ENCODE results near the gene AAMDC.
"Not testable (repeated sequence)": the region's sequence is repeated elsewhere in the genome, so short reads cannot be mapped to it uniquely, and the experiment has no call there.

- TF ChIP-seq POLR2A, CTCF, EP300 (IDR thresholded peaks at IDR 0.05): not testable (repeated sequence)
Observed at GRCh38 chr11:77857906-77858457, 37.0 kb downstream of the AAMDC start.

All from suprapubic skin (tissue), 3 donors.